Loucy (cell line): ENCODE measurements around the gene FAM107B.

Source experiments
- CTCF ChIP-seq: fragments of 200-600 bp; sonication (generic); conservative IDR thresholded peaks from 2 replicates; pipeline ENCODE4 v1.5.1; 2014; ENCODE audit warnings: mild to moderate bottlenecking, antibody characterized with exemption, low read length
- EZH2phosphoT487 ChIP-seq: fragments of 200-600 bp; IDR thresholded peaks from 2 replicates; pipeline ENCODE4 v1.6.1; 2018; ENCODE audit warnings: antibody characterized with exemption, mild to moderate bottlenecking, moderate library complexity, borderline replicate concordance

- TF ChIP-seq CTCF: no peak
- no peak for TF ChIP-seq EZH2phosphoT487
Observed at GRCh38 chr10:14606633-14607032, 168.1 kb downstream of the FAM107B start.
